Liver (tissue), 3 donors: ENCODE data around the gene BPI.
"Not testable (repeated sequence)": the region's sequence is repeated elsewhere in the genome, so short reads cannot be mapped to it uniquely, and the experiment has no call there.

ENCODE experiments used
- EGR1 ChIP-seq, 2 donors: IDR thresholded peaks; 2 replicates each; pipeline ENCODE4 v1.6.1; 2016 to 2018; ENCODE audit warnings: antibody characterized with exemption in 2 of 2, low read depth in 2 of 2
- FOXA1 ChIP-seq: IDR thresholded peaks from 2 replicates; pipeline ENCODE4 v1.6.1; 2016; ENCODE audit warnings: antibody characterized with exemption
- GABPA ChIP-seq, 2 donors: IDR thresholded peaks in 1 of 2; conservative IDR thresholded peaks in 1 of 2; 2 replicates each; pipeline ENCODE4 v1.6.1; 2016; ENCODE audit warnings: antibody characterized with exemption in 2 of 2, mild to moderate bottlenecking in 1 of 2, moderate library complexity in 1 of 2
- HNF4A ChIP-seq, 2 donors: conservative IDR thresholded peaks; 2 replicates each; pipeline ENCODE4 v1.6.1; 2016; ENCODE audit warnings: antibody characterized with exemption in 2 of 2, mild to moderate bottlenecking in 2 of 2
- JUND ChIP-seq, 2 donors: IDR thresholded peaks; 2 replicates each; pipeline ENCODE4 v1.6.1; 2016; ENCODE audit warnings: antibody characterized with exemption in 2 of 2
- RAD21 ChIP-seq, 2 donors: IDR thresholded peaks; 2 replicates each; pipeline ENCODE4 v1.6.1; 2016; ENCODE audit warnings: antibody characterized with exemption in 2 of 2, mild to moderate bottlenecking in 2 of 2
- SP1 ChIP-seq: IDR thresholded peaks from 2 replicates; pipeline ENCODE4 v1.6.1; 2018; ENCODE audit warnings: antibody characterized with exemption, mild to moderate bottlenecking
- TAF1 ChIP-seq: conservative IDR thresholded peaks from 2 replicates; pipeline ENCODE4 v1.6.1; 2016; ENCODE audit warnings: antibody characterized with exemption, mild to moderate bottlenecking
- YY1 ChIP-seq: IDR thresholded peaks from 2 replicates; pipeline ENCODE4 v1.6.1; 2016; ENCODE audit warnings: antibody characterized with exemption, mild to moderate bottlenecking
- TF ChIP-seq, protein P1 (sequence below): fragments of 150-350 bp; IDR thresholded peaks from 2 replicates; pipeline ENCODE4 v1.5.1; 2017; ENCODE audit warnings: improper control_type of control experiment, low read depth, low read length; ENCODE audit not compliant: missing input control
- TF ChIP-seq, protein P2 (sequence below): IDR thresholded peaks from 2 replicates; pipeline ENCODE4 v1.6.1; 2016; ENCODE audit warnings: antibody characterized with exemption
- TF ChIP-seq, protein P3 (sequence below): IDR thresholded peaks from 2 replicates; pipeline ENCODE4 v1.6.1; 2016; ENCODE audit warnings: antibody characterized with exemption
- TF ChIP-seq, protein P4 (sequence below): IDR thresholded peaks from 2 replicates; pipeline ENCODE4 v1.6.1; 2016; ENCODE audit warnings: antibody characterized with exemption, mild to moderate bottlenecking
- donor health status: healthy.
- donor health status: healthy.

DNA sequence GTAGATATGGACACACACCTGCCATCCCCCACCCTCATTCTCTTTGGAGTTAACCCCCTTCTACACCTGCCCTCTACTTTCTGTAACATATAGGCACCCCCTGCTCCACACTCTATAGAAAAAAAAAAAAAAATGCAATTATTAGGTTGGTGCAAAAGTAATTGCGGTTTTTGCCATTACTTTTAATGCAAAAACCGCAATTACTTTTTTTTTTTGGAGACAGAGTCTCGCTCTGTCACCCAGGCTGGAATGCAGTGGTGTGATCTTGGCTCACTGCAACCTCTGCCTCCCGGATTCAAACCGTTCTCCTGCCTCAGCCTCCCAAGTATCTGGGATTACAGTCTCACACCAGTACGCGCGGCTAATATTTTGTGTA is 35.6 kb downstream of the BPI start:
- not testable (repeated sequence) for TF ChIP-seq TAF1; RAD21 (IDR thresholded peaks at IDR 0.05); YY1; JUND (IDR thresholded peaks at IDR 0.05); EGR1 (IDR thresholded peaks at IDR 0.05; ENCODE audit: low read depth in 2 of 2); SP1; HNF4A (conservative IDR thresholded peaks at IDR 0.05); GABPA (IDR thresholded peaks at IDR 0.05 in 1 of 2, conservative IDR thresholded peaks at IDR 0.05 in 1 of 2); FOXA1
- TF ChIP-seq, protein P1, sequence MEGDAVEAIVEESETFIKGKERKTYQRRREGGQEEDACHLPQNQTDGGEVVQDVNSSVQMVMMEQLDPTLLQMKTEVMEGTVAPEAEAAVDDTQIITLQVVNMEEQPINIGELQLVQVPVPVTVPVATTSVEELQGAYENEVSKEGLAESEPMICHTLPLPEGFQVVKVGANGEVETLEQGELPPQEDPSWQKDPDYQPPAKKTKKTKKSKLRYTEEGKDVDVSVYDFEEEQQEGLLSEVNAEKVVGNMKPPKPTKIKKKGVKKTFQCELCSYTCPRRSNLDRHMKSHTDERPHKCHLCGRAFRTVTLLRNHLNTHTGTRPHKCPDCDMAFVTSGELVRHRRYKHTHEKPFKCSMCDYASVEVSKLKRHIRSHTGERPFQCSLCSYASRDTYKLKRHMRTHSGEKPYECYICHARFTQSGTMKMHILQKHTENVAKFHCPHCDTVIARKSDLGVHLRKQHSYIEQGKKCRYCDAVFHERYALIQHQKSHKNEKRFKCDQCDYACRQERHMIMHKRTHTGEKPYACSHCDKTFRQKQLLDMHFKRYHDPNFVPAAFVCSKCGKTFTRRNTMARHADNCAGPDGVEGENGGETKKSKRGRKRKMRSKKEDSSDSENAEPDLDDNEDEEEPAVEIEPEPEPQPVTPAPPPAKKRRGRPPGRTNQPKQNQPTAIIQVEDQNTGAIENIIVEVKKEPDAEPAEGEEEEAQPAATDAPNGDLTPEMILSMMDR, result not testable (repeated sequence)
- TF ChIP-seq, protein P2, sequence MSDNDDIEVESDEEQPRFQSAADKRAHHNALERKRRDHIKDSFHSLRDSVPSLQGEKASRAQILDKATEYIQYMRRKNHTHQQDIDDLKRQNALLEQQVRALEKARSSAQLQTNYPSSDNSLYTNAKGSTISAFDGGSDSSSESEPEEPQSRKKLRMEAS, result not testable (repeated sequence)
- TF ChIP-seq, protein P3, sequence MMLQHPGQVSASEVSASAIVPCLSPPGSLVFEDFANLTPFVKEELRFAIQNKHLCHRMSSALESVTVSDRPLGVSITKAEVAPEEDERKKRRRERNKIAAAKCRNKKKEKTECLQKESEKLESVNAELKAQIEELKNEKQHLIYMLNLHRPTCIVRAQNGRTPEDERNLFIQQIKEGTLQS, result not testable (repeated sequence)
- TF ChIP-seq, protein P4, sequence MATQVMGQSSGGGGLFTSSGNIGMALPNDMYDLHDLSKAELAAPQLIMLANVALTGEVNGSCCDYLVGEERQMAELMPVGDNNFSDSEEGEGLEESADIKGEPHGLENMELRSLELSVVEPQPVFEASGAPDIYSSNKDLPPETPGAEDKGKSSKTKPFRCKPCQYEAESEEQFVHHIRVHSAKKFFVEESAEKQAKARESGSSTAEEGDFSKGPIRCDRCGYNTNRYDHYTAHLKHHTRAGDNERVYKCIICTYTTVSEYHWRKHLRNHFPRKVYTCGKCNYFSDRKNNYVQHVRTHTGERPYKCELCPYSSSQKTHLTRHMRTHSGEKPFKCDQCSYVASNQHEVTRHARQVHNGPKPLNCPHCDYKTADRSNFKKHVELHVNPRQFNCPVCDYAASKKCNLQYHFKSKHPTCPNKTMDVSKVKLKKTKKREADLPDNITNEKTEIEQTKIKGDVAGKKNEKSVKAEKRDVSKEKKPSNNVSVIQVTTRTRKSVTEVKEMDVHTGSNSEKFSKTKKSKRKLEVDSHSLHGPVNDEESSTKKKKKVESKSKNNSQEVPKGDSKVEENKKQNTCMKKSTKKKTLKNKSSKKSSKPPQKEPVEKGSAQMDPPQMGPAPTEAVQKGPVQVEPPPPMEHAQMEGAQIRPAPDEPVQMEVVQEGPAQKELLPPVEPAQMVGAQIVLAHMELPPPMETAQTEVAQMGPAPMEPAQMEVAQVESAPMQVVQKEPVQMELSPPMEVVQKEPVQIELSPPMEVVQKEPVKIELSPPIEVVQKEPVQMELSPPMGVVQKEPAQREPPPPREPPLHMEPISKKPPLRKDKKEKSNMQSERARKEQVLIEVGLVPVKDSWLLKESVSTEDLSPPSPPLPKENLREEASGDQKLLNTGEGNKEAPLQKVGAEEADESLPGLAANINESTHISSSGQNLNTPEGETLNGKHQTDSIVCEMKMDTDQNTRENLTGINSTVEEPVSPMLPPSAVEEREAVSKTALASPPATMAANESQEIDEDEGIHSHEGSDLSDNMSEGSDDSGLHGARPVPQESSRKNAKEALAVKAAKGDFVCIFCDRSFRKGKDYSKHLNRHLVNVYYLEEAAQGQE, result not testable (repeated sequence)
